Peyer's patch (tissue), 4 donors: ENCODE measurements around the gene TAS2R3.

Experiments
- CTCF ChIP-seq, 6 experiments: fragments of 450-650 bp in 4 of 6; fragments of 200-600 bp in 2 of 6; sonication (generic) in 1 of 6; IDR thresholded peaks; one replicate each; pipeline ENCODE4 v1.5.1; 2017 to 2019; ENCODE audit warnings: antibody characterized with exemption in 6 of 6, mild to moderate bottlenecking in 3 of 6, moderate library complexity in 1 of 6
- POLR2A ChIP-seq, 2 donors: fragments of 450-650 bp; IDR thresholded peaks; one replicate each; pipeline ENCODE4 v1.5.1; 2017; ENCODE audit warnings: antibody characterized with exemption in 2 of 2, mild to moderate bottlenecking in 2 of 2, moderate library complexity in 2 of 2

GRCh38 chr7:141789917-141790316, 26.0 kb downstream of the TAS2R3 start, which contains the start of gene TAS2R5:
- TF ChIP-seq CTCF (IDR thresholded peaks at IDR 0.05) (no peak), POLR2A (IDR thresholded peaks at IDR 0.05) (no peak)
